Lower lobe of right lung (tissue), 2 donors: ENCODE data around the gene TSNAXIP1. TPM values are rescaled to one million over a fixed set of nuclear protein-coding genes. Genes with fewer than 3 reads are reported as not detected.
A peak's percentile ranks its signal among the peaks of the same experiment; 100 is the strongest.

Source experiments
- ATAC-seq, 2 donors: fragments of 200-7000 bp; cut with Tn5 transposase; one replicate each; pipeline ENCODE4 v1.9.1; 2020 to 2022; ENCODE audit warnings: mild to moderate bottlenecking in 2 of 2, moderate library complexity in 2 of 2
- DNase-seq: peaks from one replicate; pipeline ENCODE4 v3.0.0-alpha.2; 2020
- H3K27ac ChIP-seq: fragments of 200-600 bp; one replicate; pipeline ENCODE4 v1.8.0; 2022
- H3K27me3 ChIP-seq: fragments of 200-600 bp; one replicate; pipeline ENCODE4 v1.8.0; 2022; ENCODE audit warnings: low read depth
- H3K36me3 ChIP-seq: fragments of 200-600 bp; one replicate; pipeline ENCODE4 v1.8.0; 2022; ENCODE audit warnings: mild to moderate bottlenecking
- H3K4me1 ChIP-seq: fragments of 200-600 bp; one replicate; pipeline ENCODE4 v1.8.0; 2022
- H3K4me3 ChIP-seq: fragments of 200-600 bp; one replicate; pipeline ENCODE4 v1.8.0; 2022; ENCODE audit warnings: mild to moderate bottlenecking
- H3K9me3 ChIP-seq: fragments of 200-600 bp; one replicate; pipeline ENCODE4 v1.8.0; 2022
- CTCF ChIP-seq: fragments of 200-600 bp; IDR thresholded peaks from one replicate; pipeline ENCODE4 v1.8.0; 2022; ENCODE audit warnings: antibody characterized with exemption, mild to moderate bottlenecking
- intact Hi-C: fragments of 100-400 bp; cut with DNase I; formaldehyde crosslinking; loops from one replicate; pipeline ENCODE4 v1.11.0; 2022
- long read RNA-seq: library from polyadenylated mRNA; unstranded; transcript quantifications from one replicate; pipeline ENCODE4 v2.0.0, GENCODE V29; 2021
- total RNA-seq: library from RNA; stranded (reverse); fragmentation: NEBNext Ultra II Directional; extraction: Animal tissue kit (Norgen Biotek cat#: 25700); gene quantifications from one replicate; pipeline ENCODE4 v1.2.1, GENCODE V29; 2021
- donor health status: DM: no; HTN: yes; CAD: no; lungs with severe emphysema.

Gene TSNAXIP1
- total RNA-seq = 3.5 TPM
- long read RNA-seq, partial matches to known transcripts = 1 of 7 reads
- long read RNA-seq, other reads (novel, unspliced or antisense) = 3 of 7 reads

- no peaks in the 10 kb centered on the region for H3K27me3 ChIP-seq
- H3K36me3 ChIP-seq = peaks cover 22% of the 10 kb centered on the region
- peaks cover 24% of the 10 kb centered on the region for H3K4me1 ChIP-seq
- peak within 1 kb of the TSS; percentile 89 for H3K4me3 ChIP-seq
- H3K9me3 ChIP-seq = no peaks in the 10 kb centered on the region
- ATAC-seq (peak; percentile 97 to 98), DNase-seq (peak; percentile 97)
- H3K27ac ChIP-seq = peak within 1 kb of the TSS; percentile 84
- no peak for TF ChIP-seq CTCF
- intact Hi-C loops = no loop called here
Measured at GRCh38 chr16:67806428-67807147, at the start of gene TSNAXIP1, which contains the start of gene RANBP10. Gene TSNAXIP1, plus strand, starts transcription at chr16:67806889. Its CDS starts 261 bp downstream, at chr16:67807150. Gene RANBP10, minus strand, starts transcription at chr16:67806560. Its CDS starts 24 bp downstream, at chr16:67806536.

- ATAC-seq = no peak
- intact Hi-C loops = no loop called here
- no peak for TF ChIP-seq CTCF
- Histone ChIP-seq H3K4me3 (no peak overlapping the region), H3K27ac (no peak overlapping the region), H3K4me1 (no peaks in the 10 kb centered on the region), H3K27me3 (no peaks in the 10 kb centered on the region), H3K36me3 (peaks cover 19% of the 10 kb centered on the region), H3K9me3 (no peaks in the 10 kb centered on the region)
- DNase-seq = no peak
Measured at GRCh38 chr16:67758006-67758405, 48.7 kb upstream of the TSNAXIP1 start.

GRCh38 chr16:67758966-67759365 is 47.7 kb upstream of the TSNAXIP1 start:
- Histone ChIP-seq H3K9me3 (no peaks in the 10 kb centered on the region), H3K4me3 (no peak overlapping the region), H3K4me1 (no peaks in the 10 kb centered on the region), H3K36me3 (peaks cover 28% of the 10 kb centered on the region), H3K27ac (no peak overlapping the region), H3K27me3 (no peaks in the 10 kb centered on the region)
- no peak for TF ChIP-seq CTCF
- no peak for ATAC-seq
- intact Hi-C loops = no loop called here
- no peak for DNase-seq

GRCh38 chr16:67760206-67760955 is 46.3 kb upstream of the TSNAXIP1 start:
- Histone ChIP-seq H3K4me1 (no peaks in the 10 kb centered on the region), H3K4me3 (no peak overlapping the region), H3K36me3 (peaks cover 29% of the 10 kb centered on the region), H3K27me3 (no peaks in the 10 kb centered on the region), H3K27ac (no peak overlapping the region), H3K9me3 (no peaks in the 10 kb centered on the region)
- no peak for TF ChIP-seq CTCF
- no peak for DNase-seq
- no peak for ATAC-seq
- intact Hi-C loops = no loop called here

- Histone ChIP-seq H3K27me3 (no peaks in the 10 kb centered on the region), H3K27ac (no peak overlapping the region), H3K4me1 (no peaks in the 10 kb centered on the region), H3K36me3 (peaks cover 29% of the 10 kb centered on the region), H3K9me3 (no peaks in the 10 kb centered on the region), H3K4me3 (no peak overlapping the region)
- ATAC-seq = no peak
- intact Hi-C loops = no loop called here
- no peak for TF ChIP-seq CTCF
- no peak for DNase-seq
Measured at GRCh38 chr16:67760956-67761230, 45.8 kb upstream of the TSNAXIP1 start.
